GOT3 (cell line): ENCODE data around the gene ATP10D.
"Not testable (repeated sequence)": the region's sequence is repeated elsewhere in the genome, so short reads cannot be mapped to it uniquely, and the experiment has no call there.

ENCODE experiments used
- DNase-seq: peaks from one replicate; lab custom pipeline; 2025; ENCODE audit warnings: mixed read lengths; lab: John Stamatoyannopoulos, UW

The ATP10D gene

DNA sequence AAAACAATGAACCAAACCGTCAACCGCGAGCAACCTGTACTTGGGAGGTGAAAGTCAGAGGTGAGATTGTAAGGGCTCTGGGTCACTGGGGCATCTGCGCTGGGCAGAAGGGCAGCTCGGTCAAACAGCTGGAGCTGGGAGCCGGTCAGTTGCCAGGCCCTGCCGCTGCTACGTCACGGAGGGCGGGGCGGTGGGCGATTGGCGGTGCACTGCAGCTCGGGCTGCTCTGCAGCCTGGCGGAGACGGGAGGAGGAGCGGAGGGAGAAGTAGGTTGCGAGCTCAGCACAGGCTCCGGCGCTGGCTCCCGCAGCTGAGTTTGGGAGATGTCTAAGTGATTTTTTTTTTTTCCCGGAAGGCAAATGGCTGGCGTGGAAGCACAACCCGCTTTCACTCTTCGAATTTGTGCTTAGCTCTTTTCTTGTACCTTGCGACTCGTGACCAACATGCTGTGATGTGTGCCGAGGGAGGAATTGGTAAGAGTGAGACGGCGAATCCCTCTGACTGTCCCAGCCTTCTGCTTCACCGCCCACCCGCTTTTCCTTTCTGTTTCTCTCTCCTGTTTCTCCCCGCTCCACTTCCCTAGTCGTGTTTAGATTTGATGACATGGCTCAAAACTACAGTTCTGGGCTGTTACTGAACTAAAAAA is at the start of gene ATP10D:
TSS of gene ATP10D (plus strand) at position 229 of the 646 bp plus-strand sequence. CDS start 27,266 bp downstream, outside the sequence.
- peak; percentile 65 for DNase-seq

DNA sequence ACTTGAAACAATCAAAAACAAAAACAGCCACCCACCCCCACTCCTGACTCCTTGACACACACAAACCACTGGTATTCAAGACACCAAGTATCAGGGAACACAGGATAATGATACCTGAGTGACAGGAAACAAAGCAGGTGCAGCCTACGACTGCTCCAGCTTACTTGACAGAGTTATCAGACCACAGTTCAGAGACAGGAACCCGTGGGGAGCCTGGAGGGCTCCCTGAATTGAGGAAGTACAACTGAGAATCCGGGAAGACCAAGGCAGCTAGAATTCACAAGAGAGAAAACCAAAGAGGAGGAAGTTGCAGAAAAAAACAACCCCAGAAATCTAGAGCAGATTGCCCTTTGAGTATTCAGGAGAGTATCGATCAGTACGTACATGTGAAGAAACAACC is 42.1 kb upstream of the ATP10D start:
- no peak for DNase-seq

DNA sequence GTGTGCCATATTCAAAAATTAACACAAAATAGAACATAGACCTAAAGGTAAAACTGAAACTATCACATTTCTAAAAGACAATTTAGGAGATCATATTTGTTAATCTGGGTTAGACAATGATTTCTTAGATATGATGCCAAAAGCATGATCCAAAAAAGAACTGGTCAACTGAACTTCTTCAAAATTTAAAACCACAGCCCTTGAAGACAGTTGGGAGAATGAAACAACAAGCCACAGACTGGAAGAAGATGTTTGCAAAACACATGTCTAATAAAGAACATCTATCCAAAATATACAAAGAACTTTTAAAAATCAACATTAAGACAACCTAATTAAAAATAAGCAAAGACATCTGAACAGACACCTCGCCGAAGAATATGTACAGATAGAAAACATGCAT is 41.0 kb upstream of the ATP10D start:
- DNase-seq = no peak

DNA sequence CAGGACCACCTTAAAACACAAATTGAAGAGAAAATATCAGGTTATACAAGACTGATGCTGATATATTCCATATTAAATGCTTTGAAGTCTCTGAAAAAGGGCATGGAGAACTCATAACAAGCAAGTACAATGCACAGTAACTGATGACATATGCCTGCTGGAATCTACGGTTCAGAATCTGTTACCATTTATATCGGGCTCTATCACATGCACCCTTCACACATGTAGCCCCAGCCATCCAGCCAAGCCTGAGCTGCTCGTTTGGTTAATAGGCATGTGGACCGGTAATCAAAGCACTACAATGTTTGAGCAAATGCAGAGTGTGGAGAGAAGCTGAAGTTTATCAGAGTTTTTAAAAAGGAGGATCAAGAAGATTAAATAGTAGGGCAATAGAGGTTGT is 33.4 kb upstream of the ATP10D start:
- DNase-seq = no peak

DNA sequence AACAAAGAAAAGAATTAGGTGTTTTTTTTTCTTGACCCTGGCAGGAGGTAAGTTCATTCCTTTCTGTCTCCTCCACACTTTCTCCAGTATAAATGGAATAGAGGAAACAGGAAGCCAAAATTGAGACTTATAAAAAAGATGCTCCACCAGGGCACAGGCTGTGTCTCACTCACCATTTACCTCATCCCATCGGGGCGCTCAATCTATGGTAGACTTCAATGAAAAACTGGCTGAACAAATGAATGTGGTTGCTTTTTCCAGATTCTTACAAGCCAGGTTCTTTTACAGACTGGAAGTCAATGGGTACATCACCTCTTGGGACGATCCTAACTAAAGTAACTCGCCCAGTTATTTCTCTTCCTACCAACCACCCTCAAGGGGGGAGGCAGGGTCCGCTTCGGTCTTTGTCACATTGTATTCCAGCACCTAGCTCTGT is 22.3 kb upstream of the ATP10D start:
- no peak for DNase-seq

DNA sequence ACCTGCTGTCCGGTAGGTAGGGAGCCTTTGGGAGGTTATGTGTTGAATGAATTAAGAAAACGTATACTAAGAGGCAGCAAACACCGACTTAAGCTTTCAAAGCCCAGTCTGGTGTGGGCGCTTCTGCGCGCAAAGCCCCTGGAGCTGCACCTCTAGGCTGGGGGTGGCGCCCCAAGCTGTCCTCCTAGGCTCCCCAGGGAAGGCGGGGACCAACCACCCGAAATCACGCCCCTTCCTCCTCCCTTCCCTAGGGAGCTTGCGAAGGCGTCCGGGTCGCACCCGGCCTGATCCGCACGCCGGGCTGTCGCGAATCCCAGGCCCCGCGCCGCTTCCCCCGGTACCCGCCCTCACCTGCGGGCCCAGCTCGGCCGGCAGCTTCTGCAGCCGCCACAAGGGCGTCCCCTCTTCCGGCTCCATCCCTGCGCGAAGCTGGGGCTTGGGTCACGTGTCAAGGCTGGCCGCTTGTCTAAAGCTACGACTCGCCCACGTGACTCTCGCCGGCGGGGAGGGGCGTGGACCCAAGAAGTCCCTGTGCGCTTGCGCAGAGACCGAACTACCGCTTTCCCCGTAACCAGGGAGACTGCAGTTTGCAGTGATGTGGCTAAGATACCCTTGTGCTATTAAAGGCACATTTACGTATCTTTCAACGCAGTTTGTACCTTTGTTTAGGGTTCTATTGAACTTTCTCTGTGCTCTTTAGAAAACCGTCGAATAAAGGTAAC is 21.7 kb upstream of the ATP10D start, which contains the start of gene COMMD8:
TSS of gene COMMD8 (minus strand) at position 468 of the 722 bp plus-strand sequence. CDS start at position 417, 51 bp downstream.
- peak; percentile 80 for DNase-seq

DNA sequence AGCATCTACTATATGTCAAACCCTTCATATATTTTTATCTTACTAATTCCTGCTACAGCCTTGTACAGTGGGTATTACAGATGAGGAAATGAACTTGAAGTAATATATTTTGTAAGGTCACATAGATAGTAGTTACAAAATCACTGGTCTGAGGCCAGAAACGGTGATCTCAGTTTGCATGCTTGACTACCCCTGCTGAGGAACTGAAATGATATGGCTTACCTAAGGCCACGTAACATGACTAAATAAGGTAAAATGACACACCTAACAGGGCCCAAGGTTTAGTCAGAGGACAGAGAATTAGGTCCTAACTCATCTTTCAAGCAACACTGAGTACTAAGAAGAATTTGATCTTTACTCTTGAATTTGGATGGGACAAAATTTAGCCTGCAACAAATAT is 20.1 kb upstream of the ATP10D start:
- no peak for DNase-seq

DNA sequence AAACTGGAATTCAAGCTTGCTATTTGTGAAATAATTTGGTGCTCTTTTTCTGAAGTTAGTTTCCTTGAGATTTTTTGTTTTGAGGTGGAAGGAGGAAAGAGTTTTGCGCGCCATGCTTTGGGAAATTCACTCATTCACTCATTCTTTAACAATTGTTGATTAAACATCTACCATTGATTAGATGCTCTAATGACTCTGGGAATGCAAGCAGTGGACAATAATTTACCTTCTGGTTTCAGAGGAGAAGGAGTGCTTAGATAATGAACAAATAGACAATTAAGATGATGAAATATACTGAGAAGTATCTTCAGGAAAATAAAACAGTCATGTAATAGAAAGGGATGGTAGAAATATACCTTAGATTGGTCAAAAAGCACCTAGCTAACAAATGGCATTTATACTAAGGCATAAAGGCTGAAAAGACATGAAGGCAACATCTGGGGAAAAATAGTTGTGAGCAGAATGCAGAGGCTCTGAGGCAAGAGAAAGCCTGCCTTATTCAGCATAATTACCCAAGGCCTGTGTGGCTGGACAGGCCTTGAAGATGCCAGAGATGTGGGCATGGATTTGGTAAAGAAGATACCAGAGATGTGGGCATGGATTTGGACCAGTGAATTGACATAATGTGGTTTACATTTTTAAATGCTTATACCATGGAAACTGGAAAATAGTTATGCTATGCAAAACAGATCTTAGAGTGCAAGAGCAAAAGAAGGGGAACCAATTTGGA is 18.9 kb upstream of the ATP10D start:
- no peak for DNase-seq

DNA sequence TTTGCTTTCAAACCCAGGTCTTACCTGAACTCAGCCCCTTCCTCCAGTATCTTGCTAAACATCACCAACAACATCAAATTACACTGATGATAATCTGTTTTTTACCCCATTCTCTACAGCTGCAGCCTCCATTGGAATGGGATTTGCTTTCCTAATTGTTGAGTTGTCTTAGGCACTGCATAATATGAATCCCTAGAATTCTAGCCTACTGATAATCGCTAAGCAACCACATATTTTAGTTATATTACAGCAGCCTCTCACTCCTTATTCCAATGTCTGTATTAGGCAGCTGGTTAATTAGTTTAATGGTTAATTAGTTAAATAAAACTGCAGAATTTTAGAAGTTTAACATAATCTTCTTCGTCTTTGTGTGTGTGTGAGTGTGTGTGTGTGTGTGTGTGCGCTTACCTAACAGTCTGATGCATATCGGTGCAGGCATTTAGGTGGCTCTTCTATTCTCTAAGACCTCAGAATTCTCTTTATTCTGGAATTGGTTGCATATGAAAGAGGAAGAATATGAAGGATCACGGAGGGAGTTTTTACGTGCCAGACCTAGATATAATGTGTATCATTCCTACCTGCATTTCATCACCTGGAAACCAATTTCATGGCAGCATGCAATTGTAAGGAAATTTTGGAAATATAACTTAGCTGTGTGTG is 16.2 kb upstream of the ATP10D start:
- no peak for DNase-seq

DNA sequence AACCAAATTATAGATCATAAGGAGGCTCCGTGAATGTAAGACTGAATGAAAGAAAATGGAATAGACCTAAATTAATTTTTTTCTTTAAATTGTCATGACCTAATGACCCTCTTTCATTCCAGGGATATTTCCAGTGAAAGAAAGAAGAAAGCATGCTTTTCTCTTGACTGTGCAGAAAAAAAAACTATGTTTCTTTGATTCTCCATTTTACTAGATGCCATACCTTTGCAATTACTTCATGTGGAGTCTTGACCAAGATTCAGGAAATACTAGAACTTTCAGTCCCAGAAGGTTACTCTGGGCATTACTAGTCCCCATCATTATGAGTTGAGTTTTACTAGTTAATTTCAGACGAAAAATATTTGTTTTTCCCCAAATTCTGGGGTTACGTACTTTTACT is 15.1 kb upstream of the ATP10D start:
- DNase-seq = no peak

DNA sequence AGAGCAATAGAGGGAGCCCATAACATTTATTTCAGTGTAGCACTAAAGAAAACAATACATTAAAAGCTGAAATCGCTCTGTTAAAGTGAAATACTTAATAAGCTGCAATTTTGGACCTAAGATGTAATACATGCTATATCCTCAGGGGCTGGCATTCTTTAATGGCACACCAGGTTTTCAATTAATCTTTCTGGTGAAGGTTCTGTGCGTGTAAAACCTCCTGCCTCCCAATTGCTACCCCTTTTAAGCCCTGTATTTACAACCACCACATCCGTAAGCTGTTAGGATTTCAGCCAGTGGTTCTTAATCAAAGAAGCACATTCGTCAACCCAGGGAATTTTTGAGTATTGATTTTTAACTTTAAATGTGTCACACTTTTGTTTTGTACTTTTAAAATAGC is 14.0 kb upstream of the ATP10D start:
- DNase-seq = no peak

DNA sequence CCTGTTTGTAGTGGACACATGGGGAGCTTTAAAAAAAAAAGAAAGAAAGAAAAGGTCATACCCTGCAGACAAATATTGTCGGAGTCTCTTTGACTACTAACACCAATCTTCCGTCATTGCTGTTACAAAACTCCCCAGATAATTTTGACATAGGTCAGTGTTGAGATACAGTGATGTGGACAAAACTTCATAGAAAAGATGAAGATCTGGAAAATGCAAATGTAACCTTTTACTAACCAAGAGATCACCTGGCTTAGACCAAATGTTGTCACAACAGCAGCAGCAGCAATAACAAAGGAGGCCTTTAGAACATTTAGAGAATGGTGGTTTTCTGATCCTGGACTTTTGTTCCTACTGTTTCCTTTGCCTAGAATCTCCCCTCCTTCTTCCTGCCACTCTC is 13.5 kb upstream of the ATP10D start:
- DNase-seq = no peak

DNA sequence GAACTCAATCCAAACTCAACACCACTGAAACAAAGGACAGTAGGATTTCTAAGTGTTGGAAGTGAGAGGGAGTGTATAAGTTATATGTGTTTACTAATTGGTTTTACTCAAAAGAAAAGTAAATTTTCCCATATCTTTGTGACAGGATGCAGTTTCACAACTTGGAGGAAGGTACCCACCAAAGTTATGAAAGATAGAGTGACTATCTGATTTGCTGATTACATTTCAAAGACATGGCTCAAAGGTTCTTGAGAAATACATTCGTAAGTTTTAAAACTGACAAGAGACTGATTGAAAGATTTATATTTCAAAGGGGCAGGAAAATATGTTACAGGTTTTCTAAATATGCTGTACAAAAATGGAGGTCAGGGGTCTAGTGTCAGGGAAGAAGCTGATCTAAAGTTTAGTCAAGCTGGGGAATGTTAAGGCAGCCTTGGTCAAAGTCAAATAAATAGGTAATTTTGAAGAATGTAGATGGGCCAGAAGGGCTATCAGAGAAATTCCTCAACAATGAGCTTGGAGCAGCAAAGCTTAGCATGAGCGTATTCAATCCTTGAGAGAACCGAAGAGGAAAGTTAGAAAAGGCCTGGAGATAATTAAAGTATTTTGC is 11.8 kb upstream of the ATP10D start:
- no peak for DNase-seq

DNA sequence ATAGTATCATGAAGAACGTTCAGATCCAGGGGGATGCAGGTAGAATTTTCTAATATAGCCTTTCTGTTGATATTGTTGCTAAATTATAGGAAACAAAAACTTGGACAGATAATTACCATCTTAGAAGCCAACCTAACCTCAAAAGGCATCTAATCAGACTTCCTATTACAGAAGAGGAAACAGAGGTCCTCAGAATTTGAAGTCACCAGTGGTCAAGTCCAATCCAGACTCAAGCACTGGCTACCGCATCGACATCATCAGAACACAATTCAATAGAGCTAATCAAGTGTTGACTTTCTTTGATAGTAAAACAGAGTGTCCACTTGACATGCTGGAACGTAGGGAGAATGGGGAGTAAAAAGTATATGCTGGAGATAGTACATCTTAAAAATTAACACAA is 10.3 kb upstream of the ATP10D start:
- no peak for DNase-seq

DNA sequence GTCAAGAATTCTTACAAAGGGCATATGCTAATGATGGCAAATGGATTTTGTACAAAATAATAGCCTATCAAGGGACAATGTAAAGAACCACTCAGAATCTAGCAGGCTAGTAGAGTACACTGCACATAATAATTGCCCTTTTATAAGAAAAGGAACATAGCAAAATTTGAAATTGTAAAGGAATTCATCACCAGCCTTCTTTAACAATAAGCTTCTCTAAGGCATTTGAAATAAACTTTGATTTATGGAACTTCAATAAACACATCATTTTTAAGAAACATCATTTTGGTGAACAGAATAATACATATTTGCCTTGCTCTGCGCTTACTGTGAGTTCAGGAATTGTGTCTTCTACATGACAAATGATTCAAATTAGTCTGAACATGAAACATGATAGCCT is 9.7 kb upstream of the ATP10D start:
- no peak for DNase-seq

DNA sequence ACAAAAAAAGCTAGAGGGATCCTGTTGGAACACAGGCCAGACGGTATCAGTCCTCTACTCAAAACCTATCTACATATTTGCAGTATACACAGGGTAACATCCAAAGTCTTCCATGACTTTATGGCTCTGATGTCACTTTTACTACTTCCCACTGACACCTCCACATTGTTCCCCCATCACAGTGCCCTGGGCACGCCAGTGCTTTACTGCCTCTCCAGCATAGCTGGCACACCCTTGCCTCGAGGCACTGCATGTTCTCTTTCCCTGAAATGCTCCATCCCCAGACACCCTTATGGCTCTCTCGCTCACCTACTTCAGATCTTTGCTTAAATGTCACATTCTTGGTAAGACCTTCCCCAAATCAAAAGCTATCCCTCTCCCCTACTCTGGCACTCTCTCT is 6.3 kb upstream of the ATP10D start:
- no peak for DNase-seq

DNA sequence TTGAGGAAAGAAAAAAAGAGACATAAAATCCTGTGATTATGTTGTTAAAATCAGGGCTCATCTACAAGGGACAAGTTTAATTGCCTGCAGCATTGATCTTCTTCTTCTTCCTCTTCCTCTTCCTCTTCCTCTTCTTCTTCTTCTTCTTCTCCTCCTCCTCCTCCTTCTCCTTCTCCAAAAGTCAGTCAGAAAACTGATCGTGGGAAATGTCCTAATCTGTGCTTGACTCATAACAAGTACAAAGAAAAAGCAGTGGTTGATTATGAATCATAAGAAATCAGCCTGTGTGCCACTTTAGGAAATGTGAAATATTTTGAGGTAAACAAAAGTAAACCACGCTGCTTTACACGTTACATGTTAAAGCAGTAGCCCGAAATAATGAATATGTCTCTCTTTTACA is 2.7 kb upstream of the ATP10D start:
- no peak for DNase-seq

DNA sequence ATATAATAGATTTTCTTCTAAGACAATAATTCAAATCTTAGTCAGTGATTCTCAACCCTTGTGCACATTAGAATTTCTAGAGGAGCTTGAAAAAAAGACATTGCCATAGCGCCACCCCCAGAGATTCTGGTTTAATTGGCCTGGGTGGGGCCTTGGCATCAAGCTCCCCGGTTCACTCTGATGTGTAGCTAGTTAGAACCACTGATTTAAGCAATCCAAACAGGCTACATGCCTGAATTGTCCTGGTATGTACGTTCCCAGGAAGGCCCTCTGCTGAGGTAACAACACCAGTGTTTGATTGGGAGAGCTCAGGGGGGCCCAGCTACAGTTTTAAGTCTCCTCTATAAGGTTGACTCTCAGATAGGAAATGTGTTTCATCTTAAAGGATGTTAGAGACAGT is 1.3 kb upstream of the ATP10D start:
- no peak for DNase-seq

DNA sequence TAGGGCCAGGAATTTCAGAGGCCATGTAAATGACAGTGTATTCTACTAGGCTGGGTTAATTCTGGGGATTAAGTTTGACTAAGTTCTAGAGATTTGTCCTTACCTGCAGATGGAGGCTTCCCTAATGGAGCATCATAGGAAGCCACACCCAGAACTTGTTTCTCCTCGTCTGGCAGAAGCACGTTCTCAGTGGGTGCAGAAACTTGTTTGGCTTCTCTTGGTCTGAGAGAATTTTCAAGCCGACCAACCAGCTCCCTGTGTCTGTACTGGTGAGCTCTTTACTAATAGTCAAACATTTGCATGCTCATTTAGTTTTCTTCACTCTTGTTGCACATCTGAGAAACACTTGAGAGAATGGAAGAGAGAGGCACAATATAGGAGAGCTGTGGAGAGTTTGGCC is 907 bp upstream of the ATP10D start:
- no peak for DNase-seq

DNA sequence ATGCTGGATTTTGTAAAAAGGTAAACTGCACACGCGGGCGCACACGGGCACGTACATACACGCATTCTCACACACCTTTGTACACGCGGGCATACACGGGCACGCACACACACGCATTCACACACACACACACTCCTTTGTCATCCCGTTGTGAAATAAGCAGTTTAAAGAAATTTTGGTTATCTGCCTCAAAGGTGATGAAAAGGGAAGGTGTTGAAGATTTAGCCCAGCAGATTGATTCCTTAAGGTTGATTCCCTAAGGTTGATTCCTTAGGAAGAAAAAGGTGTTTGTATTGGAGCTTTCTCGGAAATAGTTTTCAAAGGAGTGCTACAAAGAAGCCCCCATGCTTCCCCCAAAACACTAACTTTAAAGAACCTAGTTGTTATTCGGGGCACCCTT is 693 bp downstream of the ATP10D start:
- no peak for DNase-seq

DNA sequence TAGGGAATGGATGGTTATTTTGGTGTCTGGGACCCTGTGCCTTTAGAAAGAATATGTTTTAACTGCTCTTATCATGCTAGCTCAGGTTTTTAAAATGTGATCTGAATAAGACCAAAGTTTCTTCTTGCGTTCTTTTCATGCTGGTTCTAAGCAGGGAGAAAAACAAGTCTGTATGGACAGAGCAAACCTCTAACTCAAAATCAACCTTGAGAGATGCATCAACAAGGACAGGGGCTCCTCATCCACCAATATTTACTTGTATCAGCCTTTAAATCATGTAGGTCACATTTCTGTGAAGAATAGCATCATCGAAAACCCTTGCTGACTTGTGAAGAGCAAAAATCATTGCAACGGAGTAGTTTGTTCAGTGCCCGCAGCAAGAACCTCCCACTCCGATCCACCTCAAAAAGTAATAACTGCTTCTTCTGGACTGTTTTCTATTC is 1.2 kb downstream of the ATP10D start:
- no peak for DNase-seq

DNA sequence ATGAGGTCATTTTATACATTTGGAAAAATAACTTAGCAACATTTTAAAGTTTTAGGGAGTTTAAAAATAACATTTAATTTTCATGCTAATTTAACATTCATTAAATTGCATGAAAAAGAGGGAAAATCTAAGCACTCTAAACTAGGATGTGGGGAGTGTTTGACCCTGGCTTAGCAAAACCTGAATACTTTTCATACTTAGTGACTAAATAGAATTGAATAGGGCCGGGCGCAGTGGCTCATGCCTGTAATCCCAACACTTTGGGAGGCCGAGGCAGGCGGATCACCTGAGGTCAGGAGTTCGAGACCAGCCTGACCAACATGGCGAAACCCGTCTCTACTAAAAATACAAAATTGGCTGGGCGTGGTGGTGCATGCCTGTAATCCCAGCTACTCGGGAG is 1.7 kb downstream of the ATP10D start:
- not testable (repeated sequence) for DNase-seq
